Cardiac muscle cell (in vitro differentiated cells and primary cell): ENCODE results near the gene SC5D. TPM values are rescaled to one million over a fixed set of nuclear protein-coding genes. Genes with fewer than 3 reads are reported as not detected.

Source experiments
- DNase-seq, 2 donors: peaks; one replicate each; pipeline versions ENCODE4 v3.0.0 to v3.0.0-alpha.2; 2010 to 2017; ENCODE audit warnings: low read depth in 1 of 2, low spot score in 1 of 2
- H3K27ac ChIP-seq: fragments of 200-600 bp; sonication (generic); 2 replicates; pipeline ENCODE4 v1.5.1; 2016
- H3K27me3 ChIP-seq: fragments of 200-600 bp; sonication (generic); 2 replicates; pipeline ENCODE4 v1.6.0; 2016; ENCODE audit warnings: control low read depth
- H3K36me3 ChIP-seq: fragments of 200-600 bp; sonication (generic); 2 replicates; pipeline ENCODE4 v1.5.1; 2016; ENCODE audit warnings: control low read depth
- H3K4me1 ChIP-seq: fragments of 200-600 bp; sonication (generic); 2 replicates; pipeline ENCODE4 v1.8.1; 2017; ENCODE audit warnings: low read depth, mild to moderate bottlenecking, mixed run types
- H3K4me3 ChIP-seq: fragments of 200-600 bp; sonication (generic); 2 replicates; pipeline ENCODE4 v1.5.1; 2016; ENCODE audit warnings: mild to moderate bottlenecking
- H3K9me3 ChIP-seq: fragments of 200-600 bp; sonication (generic); 2 replicates; pipeline ENCODE4 v1.5.1; 2017; ENCODE audit warnings: low read depth, mild to moderate bottlenecking, control low read depth
- CTCF ChIP-seq: IDR thresholded peaks from 2 replicates; pipeline ENCODE4 v1.5.1; 2012; ENCODE audit warnings: low read depth, mild to moderate bottlenecking, low read length
- polyA plus RNA-seq: library from polyadenylated mRNA; unstranded; fragments of >200 nt; fragmentation: Nextera tagmentation; extraction: Ambion mirVana; gene quantifications from 2 replicates; pipeline ENCODE4 v1.2.1, GENCODE V29; 2016
- total RNA-seq: library from RNA; depleted of rRNA; stranded (reverse); fragments of >200 nt; gene quantifications from 2 replicates; pipeline ENCODE4 v1.2.3, GENCODE V29; 2016

SC5D gene
- total and polyA plus RNA-seq, 2 experiments from 2014 or later = 343 to 475 TPM

- Histone ChIP-seq H3K36me3 (peaks cover 17% of the 10 kb centered on the region), H3K4me1 (peaks cover 79% of the 10 kb centered on the region), H3K27ac (peak overlapping the region; percentile 75), H3K4me3 (peak overlapping the region; percentile 1), H3K27me3 (no peaks in the 10 kb centered on the region), H3K9me3 (no peaks in the 10 kb centered on the region)
- no peak for DNase-seq
- TF ChIP-seq CTCF = no peak
These were observed 6.8 kb downstream of the SC5D start for GRCh38 chr11:121299417-121299816.

- peaks cover 27% of the 10 kb centered on the region for H3K36me3 ChIP-seq
- H3K27ac ChIP-seq = peak overlapping the region; percentile 75
- peak; percentile 3 to 28 for DNase-seq
- peak overlapping the region; percentile 3 for H3K4me3 ChIP-seq
- peaks cover 79% of the 10 kb centered on the region for H3K4me1 ChIP-seq
- no peak for TF ChIP-seq CTCF
- no peaks in the 10 kb centered on the region for H3K9me3 ChIP-seq
- no peaks in the 10 kb centered on the region for H3K27me3 ChIP-seq
These were observed 7.9 kb downstream of the SC5D start for GRCh38 chr11:121300313-121300971.

- peak overlapping the region; percentile 3 for H3K4me3 ChIP-seq
- DNase-seq = peak in 1 of 2 donors; percentile 38
- peak overlapping the region; percentile 75 for H3K27ac ChIP-seq
- TF ChIP-seq CTCF = no peak
- peaks cover 34% of the 10 kb centered on the region for H3K36me3 ChIP-seq
- no peaks in the 10 kb centered on the region for H3K27me3 ChIP-seq
- H3K4me1 ChIP-seq = peaks cover 74% of the 10 kb centered on the region
- H3K9me3 ChIP-seq = no peaks in the 10 kb centered on the region
These were observed 8.6 kb downstream of the SC5D start for GRCh38 chr11:121300972-121301699.

- Histone ChIP-seq H3K36me3 (peaks cover 65% of the 10 kb centered on the region), H3K4me3 (no peak overlapping the region), H3K27ac (peak overlapping the region; percentile 75), H3K4me1 (peaks cover 42% of the 10 kb centered on the region), H3K27me3 (no peaks in the 10 kb centered on the region), H3K9me3 (no peaks in the 10 kb centered on the region)
- no peak for DNase-seq
- TF ChIP-seq CTCF = no peak
These were observed 12.2 kb downstream of the SC5D start for GRCh38 chr11:121304759-121305158.

- Histone ChIP-seq H3K27me3 (no peaks in the 10 kb centered on the region), H3K4me1 (peaks cover 1% of the 10 kb centered on the region), H3K4me3 (no peak overlapping the region), H3K9me3 (no peaks in the 10 kb centered on the region), H3K36me3 (peaks cover 63% of the 10 kb centered on the region), H3K27ac (peak overlapping the region; percentile 73)
- TF ChIP-seq CTCF = no peak
- no peak for DNase-seq
These were observed 16.2 kb downstream of the SC5D start for GRCh38 chr11:121308816-121309215.
